Measurements from ENCODE around the gene TKT.
"Not testable (repeated sequence)": the region's sequence is repeated elsewhere in the genome, so short reads cannot be mapped to it uniquely, and the experiment has no call there.

TKT gene

GRCh38 chr3:53254509-53255422 lies 1.1 kb downstream of the TKT start:
- FAIRE-seq (no peak), DNase-seq (ENCODE audit: insufficient read length, low spot score) (no peak)
- no peak for TF ChIP-seq CTCF (IDR thresholded peaks at IDR 0.05; ENCODE audit: insufficient read depth, missing control alignments)

- TF ChIP-seq CTCF (IDR thresholded peaks at IDR 0.05; ENCODE audit: insufficient read depth, missing control alignments): no peak
- FAIRE-seq: no peak
- no peak for DNase-seq (ENCODE audit: insufficient read length, low spot score)
Measured at GRCh38 chr3:53253707-53254508, 1.9 kb downstream of the TKT start.

GRCh38 chr3:53252947-53253322 lies 2.9 kb downstream of the TKT start:
- not testable (repeated sequence) for FAIRE-seq; DNase-seq (ENCODE audit: insufficient read length, low spot score)

GRCh38 chr3:53252096-53252946 lies 3.5 kb downstream of the TKT start:
- no peak for FAIRE-seq
- DNase-seq (ENCODE audit: insufficient read length, low spot score): no peak
- no peak for TF ChIP-seq CTCF (IDR thresholded peaks at IDR 0.05; ENCODE audit: insufficient read depth, missing control alignments)

GRCh38 chr3:53250881-53251605 lies 4.8 kb downstream of the TKT start:
- no peak for DNase-seq (ENCODE audit: insufficient read length, low spot score)
- FAIRE-seq: no peak
- no peak for TF ChIP-seq CTCF (IDR thresholded peaks at IDR 0.05; ENCODE audit: insufficient read depth, missing control alignments)

GRCh38 chr3:53250453-53250852 lies 5.4 kb downstream of the TKT start:
- no peak for TF ChIP-seq CTCF (IDR thresholded peaks at IDR 0.05; ENCODE audit: insufficient read depth, missing control alignments)
- DNase-seq (ENCODE audit: insufficient read length, low spot score) (no peak), FAIRE-seq (no peak)

Measured in D721Med (cell line).